GM21526 (cell line): ENCODE data around the gene MIP.
"Not testable (repeated sequence)": the region's sequence is repeated elsewhere in the genome, so short reads cannot be mapped to it uniquely, and the experiment has no call there.

Experiments used
- ATAC-seq: cut with Tn5 transposase; IDR thresholded peaks from one replicate; pipeline ENCODE4 v1.9.1; 2021; ENCODE audit warnings: moderate library complexity; ENCODE audit not compliant: unreplicated experiment, low FRiP score

MIP gene

DNA sequence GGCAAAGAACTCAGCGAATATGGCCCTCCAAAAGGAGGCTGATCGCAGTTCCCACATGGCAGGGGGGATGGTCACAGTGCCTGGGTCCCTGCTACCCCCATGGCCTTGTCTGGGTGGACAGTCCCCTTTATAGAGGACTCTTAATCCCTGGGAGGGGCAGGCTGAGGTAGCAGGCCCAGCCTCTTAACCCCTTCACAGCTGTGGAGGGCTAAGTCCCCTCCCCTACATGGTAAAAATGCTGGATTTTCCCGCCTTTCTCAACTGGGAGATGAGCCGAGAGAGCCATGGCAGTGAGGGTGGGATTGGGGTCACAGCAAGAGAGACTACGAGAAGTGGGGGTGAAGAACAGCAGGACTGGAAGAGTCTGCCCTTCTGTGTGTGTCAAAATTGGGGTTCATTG, at the start of gene MIP:
Gene MIP, minus strand, starts transcription at position 101 of the 400 bp plus-strand sequence. Its CDS starts 44 bp downstream, at position 57.
- no peak for ATAC-seq

DNA sequence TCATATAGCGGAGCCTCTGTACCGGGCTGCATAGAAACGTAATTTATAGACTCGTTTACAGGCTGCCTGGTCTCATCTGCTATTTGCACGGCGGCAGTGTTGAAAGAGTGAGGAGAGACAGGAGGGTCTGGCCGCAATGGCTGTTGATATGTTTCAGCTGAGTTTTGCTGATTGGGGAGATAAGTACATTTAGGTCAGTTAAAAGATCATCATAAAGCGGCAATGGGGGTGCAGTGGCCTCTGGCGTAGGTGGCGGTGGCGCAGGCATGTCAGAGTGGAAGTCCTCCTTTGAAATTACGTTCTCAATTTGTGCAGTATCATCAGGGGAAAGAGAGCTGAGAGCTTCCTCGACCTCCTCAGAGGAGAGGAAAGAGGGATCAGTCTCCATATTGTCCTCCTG, 45.4 kb upstream of the MIP start:
- ATAC-seq: not testable (repeated sequence)

DNA sequence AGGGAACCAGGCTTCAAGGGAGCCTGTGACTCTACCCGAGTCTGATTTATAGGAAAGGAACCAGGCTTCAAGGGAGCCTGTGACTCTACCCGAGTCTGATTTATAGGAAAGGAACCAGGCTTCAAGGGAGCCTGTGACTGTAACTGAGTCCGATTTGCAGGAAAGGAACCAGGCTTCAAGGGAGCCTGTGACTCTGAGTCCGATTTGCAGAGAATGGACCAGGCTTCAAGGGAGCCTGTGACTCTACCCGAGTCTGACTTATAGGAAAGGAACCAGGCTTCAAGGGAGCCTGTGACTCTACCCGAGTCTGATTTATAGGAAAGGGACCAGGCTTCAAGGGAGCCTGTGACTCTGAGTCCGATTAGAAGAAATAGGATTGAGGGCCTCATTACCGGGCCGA, 45.0 kb upstream of the MIP start:
- ATAC-seq: not testable (repeated sequence)

DNA sequence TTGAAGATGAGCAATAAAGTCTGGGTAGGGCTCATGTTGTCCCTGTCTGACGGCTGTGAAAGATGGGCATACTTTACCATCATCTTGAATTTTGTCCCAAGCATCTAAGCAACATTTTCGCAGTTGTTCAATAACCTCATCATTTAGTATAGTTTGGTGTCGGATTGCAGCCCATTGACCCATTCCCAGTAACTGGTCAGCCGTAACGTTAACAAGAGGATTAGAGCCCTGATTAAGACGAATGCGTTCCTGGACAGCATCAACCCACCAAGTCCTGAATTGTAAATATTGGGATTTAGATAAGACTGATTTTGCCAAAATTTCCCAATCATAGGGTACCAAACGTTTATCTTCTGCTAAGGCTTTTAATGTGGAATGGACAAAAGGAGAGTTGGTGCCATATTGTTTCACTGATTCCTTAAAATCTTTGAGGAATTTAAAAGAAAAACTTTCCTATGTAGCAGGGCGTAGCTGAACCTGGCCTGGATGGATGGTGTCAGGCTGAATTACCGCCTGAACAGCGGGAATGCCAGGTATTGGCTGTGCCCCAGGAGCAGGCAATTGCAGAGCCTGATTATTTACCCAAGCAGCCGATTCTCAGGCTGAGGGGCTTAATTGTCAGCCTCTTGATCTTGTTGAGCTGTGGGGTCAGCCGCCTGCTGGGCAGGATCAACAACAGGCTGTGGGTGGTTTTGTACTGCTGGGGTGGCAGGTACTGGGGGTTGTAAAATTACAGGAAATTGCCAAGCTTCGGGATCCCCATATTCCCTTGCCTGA, 43.9 kb upstream of the MIP start:
- not testable (repeated sequence) for ATAC-seq

DNA sequence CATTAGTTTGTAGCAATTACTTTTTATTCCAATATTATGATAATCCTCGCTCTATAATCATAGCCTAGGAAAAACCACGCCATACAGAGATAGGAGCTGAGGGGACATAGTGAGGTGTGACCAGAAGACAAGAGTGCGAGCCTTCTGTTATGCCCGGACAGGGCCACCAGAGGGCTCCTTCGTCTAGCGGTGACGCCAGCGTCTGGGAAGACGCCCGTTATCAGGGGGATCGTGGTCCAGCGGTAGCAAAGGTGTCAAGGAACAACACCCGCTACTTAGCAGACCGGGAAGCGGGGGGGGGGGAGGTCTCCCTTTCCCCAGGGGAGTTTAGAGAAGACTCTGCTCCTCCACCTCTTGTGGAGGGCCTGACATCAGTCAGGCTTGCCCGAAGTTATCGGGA, 42.2 kb upstream of the MIP start:
- ATAC-seq: not testable (repeated sequence)

DNA sequence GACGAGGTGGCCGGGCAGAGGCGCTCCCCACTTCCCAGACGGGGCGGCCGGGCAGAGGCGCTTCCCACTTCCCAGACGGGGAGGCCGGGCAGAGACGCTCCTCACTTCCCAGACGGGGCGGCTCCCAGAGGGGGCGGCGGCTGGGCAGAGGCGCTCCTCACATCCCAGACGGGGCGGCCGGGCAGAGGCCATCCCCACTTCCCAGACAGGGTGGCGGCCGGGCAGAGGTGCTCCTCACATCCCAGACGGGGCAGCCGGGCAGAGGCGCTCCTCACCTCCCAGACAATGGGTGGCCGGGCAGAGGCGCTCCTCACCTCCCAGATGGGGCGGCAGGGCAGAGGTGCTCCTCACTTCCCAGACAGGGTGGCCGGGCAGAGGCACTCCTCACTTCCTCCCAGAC, 40.0 kb upstream of the MIP start:
- not testable (repeated sequence) for ATAC-seq

DNA sequence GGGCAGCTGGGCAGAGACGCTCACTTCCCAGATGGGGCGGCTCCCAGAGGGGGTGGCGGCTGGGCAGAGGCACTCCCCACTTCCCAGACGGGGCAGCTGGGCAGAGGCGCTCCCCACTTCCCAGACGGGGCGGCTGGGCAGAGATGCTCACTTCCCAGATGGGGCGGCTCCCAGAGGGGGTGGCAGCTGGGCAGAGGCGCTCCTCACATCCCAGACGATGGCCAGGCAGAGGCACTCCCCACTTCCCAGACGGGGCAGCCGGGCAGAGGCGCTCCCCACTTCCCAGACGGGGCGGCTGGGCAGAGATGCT, 39.6 kb upstream of the MIP start:
- ATAC-seq: not testable (repeated sequence)

DNA sequence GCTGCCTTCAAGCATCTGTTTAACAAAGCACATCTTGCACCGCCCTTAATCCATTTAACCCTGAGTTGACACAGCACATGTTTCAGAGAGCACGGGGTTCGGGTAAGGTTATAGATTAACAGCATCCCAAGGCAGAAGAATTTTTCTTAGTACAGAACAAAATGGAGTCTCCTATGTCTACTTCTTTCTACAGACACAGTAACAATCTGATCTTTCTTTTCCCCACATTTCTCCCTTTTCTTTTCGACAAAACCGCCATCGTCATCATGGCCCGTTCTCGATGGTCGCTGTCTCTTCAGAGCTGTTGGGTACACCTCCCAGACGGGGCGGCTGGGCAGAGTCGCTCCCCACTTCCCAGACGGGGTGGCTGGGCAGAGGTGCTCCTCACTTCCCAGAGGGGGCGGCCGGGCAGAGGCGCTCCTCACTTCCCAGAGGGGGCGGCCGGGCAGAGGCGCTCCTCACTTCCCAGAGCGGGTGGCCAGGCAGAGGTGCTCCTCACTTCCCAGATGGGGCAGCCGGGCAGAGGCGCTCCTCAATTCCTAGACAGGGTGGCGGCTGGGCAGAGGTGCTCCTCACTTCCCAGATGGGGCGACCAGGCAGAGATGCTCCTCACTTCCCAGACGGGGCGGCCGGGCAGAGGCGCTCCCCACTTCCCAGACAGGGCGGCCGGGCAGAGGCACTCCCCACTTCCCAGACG, 39.1 kb upstream of the MIP start:
- ATAC-seq: not testable (repeated sequence)

DNA sequence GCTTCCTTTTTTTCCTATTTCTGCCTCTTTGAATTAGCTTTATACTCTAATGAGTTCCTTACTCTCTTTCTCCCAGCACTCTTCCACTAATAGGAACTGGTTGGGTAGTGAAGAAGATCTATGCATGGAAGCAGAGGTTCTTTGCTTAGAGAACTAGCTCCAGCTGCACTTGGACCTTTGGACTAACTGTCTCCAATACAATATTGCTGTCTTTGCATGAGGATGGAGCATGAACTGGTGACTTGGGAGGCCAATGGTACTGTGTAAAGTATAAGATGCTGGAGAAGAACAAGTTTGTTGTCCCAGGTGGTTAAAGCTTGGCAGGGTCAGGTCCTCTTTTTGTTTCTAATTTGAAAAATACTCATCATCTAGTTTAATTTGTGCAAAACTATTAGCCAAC, 35.9 kb upstream of the MIP start:
- no peak for ATAC-seq

DNA sequence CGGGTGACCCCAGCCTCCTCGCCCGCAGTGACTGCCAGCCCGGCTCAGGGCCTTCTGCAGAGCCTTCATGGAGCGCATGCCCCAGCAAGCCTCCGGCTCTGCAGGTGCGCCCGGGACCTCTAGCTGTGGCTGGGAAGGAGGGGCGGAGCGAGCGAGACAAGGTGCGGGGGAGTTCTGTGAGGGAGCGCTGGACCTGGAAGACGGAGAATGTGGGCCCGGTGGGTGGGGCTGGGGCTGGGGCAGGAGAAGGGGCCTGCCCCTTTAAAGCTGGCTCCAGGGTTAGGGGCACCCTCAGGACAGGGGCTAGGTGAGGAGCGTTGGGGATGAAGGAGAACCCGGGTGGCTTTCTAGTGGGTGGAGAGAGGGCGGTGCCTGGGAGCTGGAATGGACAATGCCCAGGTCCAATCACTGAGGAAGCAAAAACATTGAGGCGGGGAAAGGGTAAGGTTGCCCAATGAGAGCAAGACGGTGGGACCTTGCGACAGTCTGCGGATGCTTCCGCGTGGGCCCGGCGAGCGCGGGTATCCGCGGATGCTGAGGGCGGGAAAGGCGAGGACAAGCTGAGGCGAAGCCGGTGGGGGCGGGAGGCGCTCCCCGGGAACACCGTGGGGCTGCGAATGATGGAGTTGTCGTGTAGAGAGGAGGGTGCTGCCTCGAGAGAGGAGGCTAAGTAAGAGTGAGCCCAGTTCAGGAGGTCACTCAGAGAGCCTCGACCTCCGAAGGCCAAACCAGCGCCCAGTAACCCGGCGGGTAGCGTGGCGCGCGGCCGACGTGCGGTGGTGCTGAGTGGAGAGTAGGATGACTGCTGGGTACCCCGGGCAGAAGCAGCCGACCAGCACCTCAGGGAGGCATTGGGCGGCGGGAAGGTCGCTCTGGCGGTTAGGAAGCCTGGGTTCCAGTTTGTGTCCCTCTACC, 33.8 kb upstream of the MIP start, which contains the start of gene GLS2:
Gene GLS2, minus strand, starts transcription at position 121 of the 915 bp plus-strand sequence. Its CDS starts 43 bp downstream, at position 78.
- peak; percentile 73 for ATAC-seq

DNA sequence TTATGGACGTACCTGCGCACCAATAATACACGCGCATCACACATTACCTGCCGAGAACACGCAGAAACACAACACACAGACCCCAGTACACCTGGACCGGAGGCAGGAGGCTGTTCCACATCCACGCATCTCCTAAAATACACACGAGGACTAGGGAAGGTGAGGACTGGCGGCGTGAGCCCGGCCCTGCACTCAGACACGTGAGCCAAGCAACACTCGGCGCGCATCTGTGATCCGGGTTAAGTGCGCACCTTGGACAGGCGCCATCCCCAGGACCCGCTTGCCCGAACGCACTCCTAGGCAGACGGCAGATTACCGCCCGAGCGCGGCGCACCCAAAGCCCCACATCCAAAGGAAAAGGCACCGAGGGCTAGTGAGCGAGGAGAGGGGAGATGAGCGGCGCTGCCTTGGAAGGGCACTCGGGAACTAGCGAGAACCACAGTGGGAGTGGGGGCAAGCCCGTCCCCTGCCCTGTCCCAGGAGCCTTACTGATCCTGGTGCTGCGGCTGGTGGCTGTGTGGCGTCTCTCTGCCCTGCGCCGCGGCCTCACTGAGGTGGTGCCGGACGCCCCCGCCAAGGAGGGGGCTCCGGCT, 33.1 kb upstream of the MIP start:
- ATAC-seq: peak; percentile 25

DNA sequence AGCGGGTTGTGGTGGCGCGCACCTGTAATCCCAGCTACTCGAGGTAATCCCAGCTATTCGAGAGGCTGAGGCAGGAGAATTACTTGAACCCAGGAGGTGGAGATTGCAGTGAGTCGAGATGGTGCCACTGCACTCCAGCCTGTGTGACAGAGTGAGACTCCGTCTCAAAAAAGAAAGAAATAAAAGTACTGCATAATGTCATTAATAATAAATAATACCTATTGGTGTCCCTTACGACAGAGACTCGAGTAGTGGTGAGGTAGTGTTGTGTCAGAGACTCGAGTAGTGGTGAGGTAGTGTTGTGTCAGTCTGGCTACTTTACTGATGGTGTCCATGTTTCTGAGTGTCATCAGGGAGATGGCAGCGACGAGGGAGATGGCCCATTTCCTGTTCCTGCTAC, 32.2 kb upstream of the MIP start:
- no peak for ATAC-seq

DNA sequence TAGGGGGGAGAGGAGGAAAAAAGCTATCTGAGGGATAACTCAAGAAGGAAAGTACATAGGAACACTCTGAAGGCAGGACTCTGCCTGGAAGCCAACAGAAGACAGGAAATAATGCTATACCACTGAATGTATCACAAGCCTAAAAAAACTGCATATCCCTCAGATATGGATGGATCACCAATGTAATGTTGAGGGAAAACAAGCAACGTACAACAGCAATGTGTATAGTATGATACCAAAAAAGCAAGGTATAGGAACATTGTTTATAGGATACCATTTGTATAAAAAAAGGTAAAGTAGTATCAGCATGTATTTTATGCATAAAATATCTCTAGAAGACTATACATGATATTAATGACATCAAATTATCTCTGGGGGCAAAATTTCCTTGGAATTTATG, 30.1 kb upstream of the MIP start:
- no peak for ATAC-seq

DNA sequence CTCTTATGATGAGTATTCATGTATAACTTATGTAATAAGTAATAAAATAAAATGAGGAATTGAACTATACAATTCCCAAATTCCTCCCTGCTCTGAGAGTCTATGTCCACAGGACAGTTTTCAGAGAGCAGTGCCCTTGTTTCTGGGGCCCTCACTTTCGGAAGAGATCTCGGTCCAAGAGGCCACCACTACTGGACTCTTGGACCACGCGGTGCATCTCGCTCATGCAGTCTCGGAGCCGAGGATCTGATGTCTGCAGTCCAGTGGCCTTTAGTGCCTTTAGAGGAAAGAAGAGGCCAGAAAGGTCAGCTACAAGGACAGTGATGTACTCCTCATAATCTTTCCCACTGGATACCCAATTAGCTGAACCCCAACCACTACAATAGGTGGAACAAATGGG, 25.2 kb upstream of the MIP start:
- no peak for ATAC-seq

DNA sequence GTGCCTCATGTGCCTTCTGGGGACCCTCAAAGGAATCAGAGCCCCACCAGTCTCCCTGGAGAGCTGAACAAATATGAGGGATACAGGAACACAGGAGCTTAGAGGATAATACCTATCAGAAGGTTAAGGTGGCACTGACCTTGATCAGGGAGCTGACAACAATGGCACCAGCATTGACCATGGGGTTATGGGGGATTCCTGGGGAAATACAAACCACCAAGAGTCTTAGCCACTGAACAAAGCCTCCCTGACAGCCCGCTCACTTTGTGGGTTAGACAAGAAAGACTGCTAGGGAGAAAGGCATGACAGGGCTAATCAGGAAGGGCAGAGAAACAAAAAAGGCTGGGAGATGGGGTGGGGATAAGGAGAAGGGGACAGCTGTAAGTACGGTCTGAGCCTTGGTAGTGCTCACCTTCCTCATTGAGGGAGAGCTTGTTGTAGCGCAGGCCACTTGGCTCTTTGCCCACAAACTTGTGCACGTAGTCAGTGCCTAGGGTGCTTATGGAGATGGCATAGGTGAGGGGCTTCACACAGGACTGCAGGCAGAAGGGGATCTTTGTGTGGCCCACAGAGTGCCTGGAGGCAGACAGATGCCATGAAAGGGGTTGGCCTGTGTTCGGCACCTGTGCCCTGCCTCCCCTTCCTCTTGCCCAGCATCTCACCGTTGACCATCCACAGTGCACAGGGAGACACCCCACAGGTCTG, 23.2 kb upstream of the MIP start:
- ATAC-seq: no peak

DNA sequence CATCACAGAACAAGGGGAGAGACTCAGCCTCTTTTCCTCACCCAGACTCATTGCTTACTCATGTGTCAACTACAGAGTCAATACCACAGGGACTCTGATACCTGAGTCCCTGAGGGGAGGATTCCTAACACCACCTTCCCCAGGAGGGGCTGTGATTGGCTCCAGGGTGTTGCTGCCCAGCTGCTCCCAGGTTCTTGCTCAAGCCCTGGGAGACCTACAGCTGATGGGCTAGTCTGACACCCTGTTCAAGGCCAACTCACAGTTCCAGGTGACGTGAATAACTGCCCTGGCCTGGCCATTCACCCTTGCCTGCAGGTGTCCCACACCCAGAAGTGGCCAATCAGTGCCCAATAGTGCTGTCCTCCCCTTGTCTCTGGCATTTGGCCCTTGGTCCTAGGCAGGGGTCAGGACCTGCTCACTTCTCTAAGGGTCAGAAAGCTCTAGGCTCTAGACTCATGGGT, 22.5 kb upstream of the MIP start:
- no peak for ATAC-seq

DNA sequence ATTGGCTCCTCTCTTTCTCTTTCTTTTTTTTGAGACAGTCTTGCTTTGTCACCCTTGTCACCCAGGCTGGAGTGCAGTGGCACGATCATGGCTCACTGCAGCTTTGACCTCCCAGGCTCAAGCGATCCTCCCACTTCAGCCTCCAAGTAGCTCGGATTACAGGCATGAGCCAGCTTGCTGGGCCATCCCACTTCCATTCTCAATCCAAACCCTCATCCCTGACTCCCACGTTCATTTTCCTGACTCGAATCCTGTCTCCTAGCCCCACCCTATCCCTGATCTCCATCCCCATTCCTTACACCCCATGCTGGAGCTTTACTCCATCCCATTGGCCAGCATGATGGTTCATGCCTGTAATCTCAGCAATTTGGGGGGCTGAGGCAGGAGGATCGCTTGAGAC, 21.7 kb upstream of the MIP start:
- ATAC-seq: no peak

DNA sequence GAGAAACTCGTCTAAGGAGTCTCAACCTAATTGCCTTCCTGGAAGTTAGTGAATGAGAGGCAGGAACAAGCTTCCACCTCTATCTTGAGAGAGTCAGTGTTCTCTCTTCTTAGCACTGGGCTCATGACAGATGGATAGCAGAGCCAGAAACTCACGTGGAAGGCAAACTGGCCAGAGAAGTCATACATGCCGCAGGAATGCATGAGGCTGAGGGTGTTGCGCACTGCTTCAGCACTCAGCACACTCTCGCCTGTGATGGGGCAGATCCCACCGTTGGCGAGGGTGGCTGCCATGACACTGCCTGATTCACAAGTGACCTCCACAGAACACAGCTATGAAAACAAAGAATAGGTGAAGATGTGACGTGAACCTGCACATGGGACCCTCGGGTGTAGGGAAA, 19.9 kb upstream of the MIP start:
- no peak for ATAC-seq

DNA sequence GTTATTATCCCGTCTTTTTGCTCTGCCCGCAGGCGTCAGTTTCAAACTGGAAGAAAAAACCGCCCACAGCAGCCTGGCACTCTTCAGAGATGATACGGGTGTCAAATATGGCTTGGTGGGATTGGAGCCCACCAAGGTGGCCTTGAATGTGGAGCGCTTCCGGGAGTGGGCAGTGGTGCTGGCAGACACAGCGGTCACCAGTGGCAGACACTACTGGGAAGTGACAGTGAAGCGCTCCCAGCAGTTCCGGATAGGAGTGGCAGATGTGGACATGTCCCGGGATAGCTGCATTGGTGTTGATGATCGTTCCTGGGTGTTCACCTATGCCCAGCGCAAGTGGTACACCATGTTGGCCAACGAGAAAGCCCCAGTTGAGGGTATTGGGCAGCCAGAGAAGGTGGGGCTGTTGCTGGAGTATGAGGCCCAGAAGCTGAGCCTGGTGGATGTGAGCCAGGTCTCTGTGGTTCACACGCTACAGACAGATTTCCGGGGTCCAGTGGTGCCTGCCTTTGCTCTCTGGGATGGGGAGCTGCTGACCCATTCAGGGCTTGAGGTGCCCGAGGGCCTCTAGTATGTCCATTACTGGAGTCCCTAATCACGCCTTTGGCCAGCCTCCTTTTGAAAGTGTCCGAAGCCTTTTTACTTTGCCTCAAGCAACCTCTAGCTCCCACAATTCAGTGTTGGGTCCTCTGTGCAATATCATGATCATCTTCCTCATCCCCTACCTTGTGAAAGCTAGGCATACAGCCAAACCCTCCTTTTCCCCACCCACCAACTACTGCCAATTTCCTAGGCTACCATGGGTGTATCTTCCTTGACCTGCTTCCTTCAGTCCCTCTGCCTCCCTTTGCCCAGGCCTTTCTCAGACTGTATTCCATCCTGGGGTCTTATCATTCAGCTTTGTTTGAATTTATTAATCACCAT, 14.8 kb upstream of the MIP start:
- no peak for ATAC-seq
